Tibial nerve (tissue), 4 donors: ENCODE results near the gene HTR2C.

Experiments
- EP300 ChIP-seq, 2 donors: sonication (generic); formaldehyde crosslinking; IDR thresholded peaks; one replicate each; pipeline ENCODE4 v1.6.1; 2017; ENCODE audit warnings: antibody characterized with exemption in 2 of 2, mild to moderate bottlenecking in 1 of 2
- POLR2A ChIP-seq, 2 donors: fragments of 450-650 bp; IDR thresholded peaks; one replicate each; pipeline ENCODE4 v1.6.1; 2017; ENCODE audit warnings: antibody characterized with exemption in 2 of 2, mild to moderate bottlenecking in 2 of 2, moderate library complexity in 2 of 2
- TF ChIP-seq, protein P1 (sequence below), 5 experiments: fragments of 200-600 bp in 3 of 5; fragments of 450-650 bp in 2 of 5; sonication (generic) in 3 of 5; IDR thresholded peaks; one replicate each; pipeline ENCODE4 v1.5.1; 2016 to 2019; ENCODE audit warnings: antibody characterized with exemption in 5 of 5, mild to moderate bottlenecking in 3 of 5, moderate library complexity in 2 of 5

DNA sequence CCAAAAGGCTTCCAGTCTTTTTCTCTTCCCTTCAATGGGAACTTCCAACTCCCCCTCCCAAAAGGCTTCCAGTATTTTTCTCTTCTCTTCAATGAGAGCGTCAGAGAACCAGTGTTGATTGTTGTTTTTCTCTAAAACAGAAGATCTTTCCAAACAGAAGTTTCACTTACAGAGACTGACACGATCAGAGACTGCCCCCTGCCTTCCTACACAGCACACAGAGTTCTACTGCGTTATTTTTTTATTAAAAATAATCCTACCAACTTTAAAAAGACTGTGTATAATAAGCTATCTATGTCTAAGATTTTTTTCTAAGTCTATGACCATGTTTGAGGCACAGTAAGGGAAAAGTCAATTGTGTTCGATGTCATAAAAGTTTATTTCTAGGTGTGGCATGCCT lies 3.5 kb upstream of the HTR2C start:
- TF ChIP-seq, protein P1, sequence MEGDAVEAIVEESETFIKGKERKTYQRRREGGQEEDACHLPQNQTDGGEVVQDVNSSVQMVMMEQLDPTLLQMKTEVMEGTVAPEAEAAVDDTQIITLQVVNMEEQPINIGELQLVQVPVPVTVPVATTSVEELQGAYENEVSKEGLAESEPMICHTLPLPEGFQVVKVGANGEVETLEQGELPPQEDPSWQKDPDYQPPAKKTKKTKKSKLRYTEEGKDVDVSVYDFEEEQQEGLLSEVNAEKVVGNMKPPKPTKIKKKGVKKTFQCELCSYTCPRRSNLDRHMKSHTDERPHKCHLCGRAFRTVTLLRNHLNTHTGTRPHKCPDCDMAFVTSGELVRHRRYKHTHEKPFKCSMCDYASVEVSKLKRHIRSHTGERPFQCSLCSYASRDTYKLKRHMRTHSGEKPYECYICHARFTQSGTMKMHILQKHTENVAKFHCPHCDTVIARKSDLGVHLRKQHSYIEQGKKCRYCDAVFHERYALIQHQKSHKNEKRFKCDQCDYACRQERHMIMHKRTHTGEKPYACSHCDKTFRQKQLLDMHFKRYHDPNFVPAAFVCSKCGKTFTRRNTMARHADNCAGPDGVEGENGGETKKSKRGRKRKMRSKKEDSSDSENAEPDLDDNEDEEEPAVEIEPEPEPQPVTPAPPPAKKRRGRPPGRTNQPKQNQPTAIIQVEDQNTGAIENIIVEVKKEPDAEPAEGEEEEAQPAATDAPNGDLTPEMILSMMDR (IDR thresholded peaks at IDR 0.05), result no peak
- TF ChIP-seq EP300 (IDR thresholded peaks at IDR 0.05) (no peak), POLR2A (IDR thresholded peaks at IDR 0.05) (no peak)
